Mononuclear cell (primary cell): Measurements from ENCODE around the gene EXOC3L1. TPM values are rescaled to one million over a fixed set of nuclear protein-coding genes. Genes with fewer than 3 reads are reported as not detected.

Experiments used
- H3K27me3 ChIP-seq: 2 replicates; pipeline ENCODE4 v1.6.0; 2011; ENCODE audit warnings: low read length, control low read depth; ENCODE audit not compliant: insufficient read depth
- H3K4me1 ChIP-seq: 2 replicates; pipeline ENCODE4 v1.5.1; 2011; ENCODE audit warnings: mild to moderate bottlenecking, low read length, control low read depth; ENCODE audit not compliant: insufficient read depth
- H3K4me3 ChIP-seq: 2 replicates; pipeline ENCODE4 v1.5.1; 2011; ENCODE audit warnings: mild to moderate bottlenecking, low read length, moderate library complexity
- H3K9me3 ChIP-seq: 2 replicates; pipeline ENCODE4 v1.5.1; 2011; ENCODE audit warnings: low read depth, mild to moderate bottlenecking, control low read depth, low read length
- total RNA-seq: library from RNA; depleted of rRNA; stranded (reverse); fragments of >200 nt; gene quantifications from one replicate; pipeline ENCODE4 v1.2.3, GENCODE V29; 2012

The EXOC3L1 gene
- total RNA-seq, 1 donor: 0.42 TPM

GRCh38 chr16:67228034-67228785, 38.3 kb upstream of the EXOC3L1 start:
- Histone ChIP-seq H3K4me1 (peaks cover 27% of the 10 kb centered on the region), H3K4me3 (no peak overlapping the region), H3K9me3 (no peaks in the 10 kb centered on the region), H3K27me3 (no peaks in the 10 kb centered on the region)

- H3K27me3 ChIP-seq: no peaks in the 10 kb centered on the region
- H3K4me1 ChIP-seq: peaks cover 27% of the 10 kb centered on the region
- peak overlapping the region; percentile 68 for H3K4me3 ChIP-seq
- no peaks in the 10 kb centered on the region for H3K9me3 ChIP-seq
Observed at GRCh38 chr16:67227567-67227921, 37.6 kb upstream of the EXOC3L1 start.

GRCh38 chr16:67226804-67227566, 37.0 kb upstream of the EXOC3L1 start, which contains the start of gene TMEM208:
TMEM208 (plus strand) TSS chr16:67227130; CDS start chr16:67227219, 89 bp downstream.
- no peaks in the 10 kb centered on the region for H3K9me3 ChIP-seq
- peak within 1 kb of the TSS; percentile 68 for H3K4me3 ChIP-seq
- H3K27me3 ChIP-seq: no peaks in the 10 kb centered on the region
- H3K4me1 ChIP-seq: peaks cover 27% of the 10 kb centered on the region

- no peaks in the 10 kb centered on the region for H3K27me3 ChIP-seq
- H3K4me3 ChIP-seq: peak overlapping the region; percentile 68
- H3K4me1 ChIP-seq: peaks cover 27% of the 10 kb centered on the region
- H3K9me3 ChIP-seq: no peaks in the 10 kb centered on the region
Observed at GRCh38 chr16:67226295-67226803, 36.4 kb upstream of the EXOC3L1 start.

- no peaks in the 10 kb centered on the region for H3K9me3 ChIP-seq
- H3K4me1 ChIP-seq: peaks cover 27% of the 10 kb centered on the region
- no peak overlapping the region for H3K4me3 ChIP-seq
- no peaks in the 10 kb centered on the region for H3K27me3 ChIP-seq
Observed at GRCh38 chr16:67223992-67224391, 34.1 kb upstream of the EXOC3L1 start.

GRCh38 chr16:67216612-67217490, 26.9 kb upstream of the EXOC3L1 start:
- Histone ChIP-seq H3K27me3 (no peaks in the 10 kb centered on the region), H3K9me3 (no peaks in the 10 kb centered on the region), H3K4me3 (no peak overlapping the region), H3K4me1 (peaks cover 18% of the 10 kb centered on the region)

GRCh38 chr16:67215706-67216105, 25.8 kb upstream of the EXOC3L1 start:
- H3K9me3 ChIP-seq: no peaks in the 10 kb centered on the region
- H3K4me3 ChIP-seq: no peak overlapping the region
- no peaks in the 10 kb centered on the region for H3K27me3 ChIP-seq
- peaks cover 18% of the 10 kb centered on the region for H3K4me1 ChIP-seq

GRCh38 chr16:67213197-67214019, 23.5 kb upstream of the EXOC3L1 start:
- Histone ChIP-seq H3K4me1 (peaks cover 18% of the 10 kb centered on the region), H3K9me3 (no peaks in the 10 kb centered on the region), H3K27me3 (no peaks in the 10 kb centered on the region), H3K4me3 (no peak overlapping the region)

- Histone ChIP-seq H3K4me1 (peaks cover 15% of the 10 kb centered on the region), H3K4me3 (no peak overlapping the region), H3K9me3 (no peaks in the 10 kb centered on the region), H3K27me3 (no peaks in the 10 kb centered on the region)
Observed at GRCh38 chr16:67212766-67213165, 22.8 kb upstream of the EXOC3L1 start.

GRCh38 chr16:67211674-67212073, 21.7 kb upstream of the EXOC3L1 start:
- Histone ChIP-seq H3K27me3 (no peaks in the 10 kb centered on the region), H3K9me3 (no peaks in the 10 kb centered on the region), H3K4me3 (no peak overlapping the region), H3K4me1 (peaks cover 4% of the 10 kb centered on the region)

GRCh38 chr16:67210069-67210937, 20.4 kb upstream of the EXOC3L1 start:
- Histone ChIP-seq H3K9me3 (no peaks in the 10 kb centered on the region), H3K27me3 (no peaks in the 10 kb centered on the region), H3K4me1 (no peaks in the 10 kb centered on the region), H3K4me3 (no peak overlapping the region)

- Histone ChIP-seq H3K4me1 (no peaks in the 10 kb centered on the region), H3K27me3 (no peaks in the 10 kb centered on the region), H3K4me3 (no peak overlapping the region), H3K9me3 (no peaks in the 10 kb centered on the region)
Observed at GRCh38 chr16:67209565-67209964, 19.6 kb upstream of the EXOC3L1 start.

GRCh38 chr16:67208154-67208896, 18.4 kb upstream of the EXOC3L1 start:
- H3K9me3 ChIP-seq: no peaks in the 10 kb centered on the region
- no peaks in the 10 kb centered on the region for H3K27me3 ChIP-seq
- no peak overlapping the region for H3K4me3 ChIP-seq
- H3K4me1 ChIP-seq: no peaks in the 10 kb centered on the region
